HepG2 (cell line): ENCODE data around the gene VGLL4. TPM values are rescaled to one million over a fixed set of nuclear protein-coding genes. Genes with fewer than 3 reads are reported as not detected.

Experiments used
- BATF2 ChIP-seq: sonication (generic); formaldehyde crosslinking; IDR thresholded peaks from 2 replicates; pipeline ENCODE4 v1.8.0; 2022; ENCODE audit warnings: mild to moderate bottlenecking, missing genetic modification reagents, moderate library complexity
- BCL6 ChIP-seq: IDR thresholded peaks from 2 replicates; pipeline ENCODE4 v1.6.1; 2016; ENCODE audit warnings: missing genetic modification reagents, missing compliant biosample characterization
- CEBPG ChIP-seq: IDR thresholded peaks from 2 replicates; pipeline ENCODE4 v1.6.1; 2016
- HMG20A ChIP-seq: IDR thresholded peaks from 2 replicates; pipeline ENCODE4 v1.6.1; 2016; ENCODE audit warnings: borderline replicate concordance
- HMG20B ChIP-seq: conservative IDR thresholded peaks from 2 replicates; pipeline ENCODE4 v1.6.1; 2016; ENCODE audit warnings: missing genetic modification reagents, missing compliant biosample characterization
- HNF1A ChIP-seq, 2 experiments: sonication (generic) in 1 of 2; formaldehyde crosslinking in 1 of 2; IDR thresholded peaks; 2 replicates each; pipeline versions ENCODE4 v1.4.0 to v1.6.1; 2016 to 2020; ENCODE audit warnings: borderline replicate concordance in 1 of 2, low read depth in 1 of 2, mild to moderate bottlenecking in 1 of 2, missing genetic modification reagents in 1 of 2
- HNRNPUL1 ChIP-seq: fragments of 200-400 bp; formaldehyde crosslinking; IDR thresholded peaks from 2 replicates; pipeline ENCODE4 v1.6.1; 2017; ENCODE audit warnings: low read depth, mild to moderate bottlenecking, low read length, moderate library complexity
- IKZF1 ChIP-seq: fragments of 450-650 bp; IDR thresholded peaks from 2 replicates; pipeline ENCODE4 v1.7.1; 2016
- NCOA5 ChIP-seq: sonication (generic); formaldehyde crosslinking; IDR thresholded peaks from 2 replicates; pipeline ENCODE4 v1.4.0; 2020; ENCODE audit warnings: missing genetic modification reagents
- NCOR1 ChIP-seq: fragments of 200-600 bp; sonication (generic); IDR thresholded peaks from 2 replicates; pipeline ENCODE4 v1.7.0; 2017; ENCODE audit warnings: antibody characterized with exemption, low read length, borderline replicate concordance
- NFYC ChIP-seq: IDR thresholded peaks from 2 replicates; pipeline ENCODE4 v1.6.1; 2016; ENCODE audit warnings: missing genetic modification reagents, missing compliant biosample characterization
- RAD21 ChIP-seq: fragments of 450-650 bp; formaldehyde crosslinking; IDR thresholded peaks from 2 replicates; pipeline ENCODE4 v1.5.0; 2020; ENCODE audit warnings: mild to moderate bottlenecking
- TGIF2 ChIP-seq: IDR thresholded peaks from 2 replicates; pipeline ENCODE4 v1.6.1; 2016; ENCODE audit warnings: control low read depth, missing compliant biosample characterization
- ZFP1 ChIP-seq: IDR thresholded peaks from 2 replicates; pipeline ENCODE4 v1.6.1; 2016
- ZNF24 ChIP-seq: fragments of 450-650 bp; IDR thresholded peaks from 2 replicates; pipeline ENCODE4 v1.6.1; 2017; ENCODE audit warnings: antibody characterized with exemption, mild to moderate bottlenecking
- ZNF260 ChIP-seq: sonication (generic); formaldehyde crosslinking; IDR thresholded peaks from 2 replicates; pipeline ENCODE4 v1.4.0; 2020; ENCODE audit warnings: missing genetic modification reagents, low read depth, mild to moderate bottlenecking, borderline replicate concordance
- ZNF761 ChIP-seq: sonication (generic); formaldehyde crosslinking; conservative IDR thresholded peaks from 2 replicates; pipeline ENCODE4 v1.4.0; 2020; ENCODE audit warnings: mild to moderate bottlenecking, missing genetic modification reagents
- polyA plus RNA-seq, 8 experiments: library from polyadenylated mRNA; depleted of rRNA in 3 of 8; stranded (reverse) in 7 of 8; unstranded in 1 of 8; fragments of >200 nt; fragmentation: Illumina TruSeq in 4 of 8; extraction: Trizol in 4 of 8; gene quantifications; 2 replicates each; pipeline versions ENCODE4 v1.2.1 to v1.2.3, GENCODE V29; 2011 to 2016; ENCODE audit warnings: low read depth in 4 of 8, missing spikeins in 1 of 8, mixed read lengths in 1 of 8; ENCODE audit not compliant: insufficient read depth in 1 of 8
- total RNA-seq, 5 experiments: library from RNA; depleted of rRNA; stranded (reverse); fragments of >200 nt; fragmentation: Illumina TruSeq; extraction: Trizol; gene quantifications; 2 replicates each; pipeline ENCODE4 v1.2.3, GENCODE V29; 2016; ENCODE audit warnings: low read depth in 1 of 5
- TF ChIP-seq, protein P1 (sequence below): IDR thresholded peaks from 2 replicates; pipeline ENCODE4 v1.4.0; 2020; ENCODE audit warnings: mild to moderate bottlenecking, missing genetic modification reagents
- TF ChIP-seq, protein P2 (sequence below): sonication (generic); formaldehyde crosslinking; IDR thresholded peaks from 2 replicates; pipeline ENCODE4 v1.4.0; 2020; ENCODE audit warnings: missing genetic modification reagents

The VGLL4 gene
- total and polyA plus RNA-seq, 2 of the 13 experiments (the other 11 are each of a cell fraction or from before 2014, with no cell fraction given), result 23.2 to 39.0 TPM

DNA sequence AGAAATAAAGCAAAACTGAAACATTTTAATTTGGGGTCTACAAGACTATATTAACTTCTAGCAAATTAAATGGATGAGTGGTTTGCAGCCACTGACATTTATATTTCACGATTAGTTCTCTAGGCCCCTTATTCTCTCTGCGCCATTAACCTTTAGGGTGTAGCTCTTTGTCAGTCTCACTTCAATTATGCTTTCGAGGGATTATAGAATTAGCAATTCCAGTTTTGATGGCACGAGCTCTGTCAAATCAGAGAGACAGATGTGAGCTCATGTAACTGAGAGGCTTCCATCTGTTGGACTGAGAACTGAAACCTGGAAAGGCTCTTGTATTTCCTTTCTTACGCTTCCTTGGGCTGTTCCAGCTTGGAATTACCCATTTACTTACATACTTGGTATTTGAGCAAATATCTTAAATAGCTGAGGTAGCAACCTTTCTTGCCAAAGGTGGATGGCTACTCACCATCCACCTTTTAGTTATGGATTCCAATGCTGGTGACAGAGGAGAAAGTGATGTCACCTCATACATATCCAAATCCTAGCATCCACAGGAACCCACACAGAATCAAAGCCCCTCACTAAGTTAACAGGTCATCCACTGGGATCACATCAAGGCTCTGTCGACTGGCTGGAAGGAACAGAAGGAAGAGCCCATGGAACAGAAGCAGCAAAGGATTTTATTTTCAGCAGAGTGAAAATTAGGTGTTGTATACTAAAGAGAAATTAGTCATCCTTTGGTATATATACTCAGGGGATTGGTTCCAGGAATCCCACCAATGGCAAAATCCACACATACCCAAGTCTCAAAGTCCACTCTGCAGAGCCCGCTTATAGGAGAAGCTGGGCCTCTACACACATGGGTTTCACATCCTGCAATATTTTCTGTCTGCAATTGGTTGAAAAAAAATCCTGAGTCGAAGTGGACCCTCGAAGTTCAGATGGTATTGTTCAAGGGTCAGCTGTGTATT, 20.8 kb downstream of the VGLL4 start (continued):
- TF ChIP-seq, protein P1, sequence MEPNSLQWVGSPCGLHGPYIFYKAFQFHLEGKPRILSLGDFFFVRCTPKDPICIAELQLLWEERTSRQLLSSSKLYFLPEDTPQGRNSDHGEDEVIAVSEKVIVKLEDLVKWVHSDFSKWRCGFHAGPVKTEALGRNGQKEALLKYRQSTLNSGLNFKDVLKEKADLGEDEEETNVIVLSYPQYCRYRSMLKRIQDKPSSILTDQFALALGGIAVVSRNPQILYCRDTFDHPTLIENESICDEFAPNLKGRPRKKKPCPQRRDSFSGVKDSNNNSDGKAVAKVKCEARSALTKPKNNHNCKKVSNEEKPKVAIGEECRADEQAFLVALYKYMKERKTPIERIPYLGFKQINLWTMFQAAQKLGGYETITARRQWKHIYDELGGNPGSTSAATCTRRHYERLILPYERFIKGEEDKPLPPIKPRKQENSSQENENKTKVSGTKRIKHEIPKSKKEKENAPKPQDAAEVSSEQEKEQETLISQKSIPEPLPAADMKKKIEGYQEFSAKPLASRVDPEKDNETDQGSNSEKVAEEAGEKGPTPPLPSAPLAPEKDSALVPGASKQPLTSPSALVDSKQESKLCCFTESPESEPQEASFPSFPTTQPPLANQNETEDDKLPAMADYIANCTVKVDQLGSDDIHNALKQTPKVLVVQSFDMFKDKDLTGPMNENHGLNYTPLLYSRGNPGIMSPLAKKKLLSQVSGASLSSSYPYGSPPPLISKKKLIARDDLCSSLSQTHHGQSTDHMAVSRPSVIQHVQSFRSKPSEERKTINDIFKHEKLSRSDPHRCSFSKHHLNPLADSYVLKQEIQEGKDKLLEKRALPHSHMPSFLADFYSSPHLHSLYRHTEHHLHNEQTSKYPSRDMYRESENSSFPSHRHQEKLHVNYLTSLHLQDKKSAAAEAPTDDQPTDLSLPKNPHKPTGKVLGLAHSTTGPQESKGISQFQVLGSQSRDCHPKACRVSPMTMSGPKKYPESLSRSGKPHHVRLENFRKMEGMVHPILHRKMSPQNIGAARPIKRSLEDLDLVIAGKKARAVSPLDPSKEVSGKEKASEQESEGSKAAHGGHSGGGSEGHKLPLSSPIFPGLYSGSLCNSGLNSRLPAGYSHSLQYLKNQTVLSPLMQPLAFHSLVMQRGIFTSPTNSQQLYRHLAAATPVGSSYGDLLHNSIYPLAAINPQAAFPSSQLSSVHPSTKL (CRISPR knock-in tag), result peak; percentile 93
- 0 out of 2 replicates have a peak, but pooled peaks have one; percentile 58 for TF ChIP-seq HMG20B (CRISPR knock-in tag)
- TF ChIP-seq BATF2, result no peak
- no peak for TF ChIP-seq ZNF260 (CRISPR knock-in tag)
- TF ChIP-seq ZNF24, result no peak
- no peak for TF ChIP-seq NCOA5
- TF ChIP-seq NCOR1, result peak; percentile 85
- peak; percentile 43; the same call in 1 of the 2 replicates for TF ChIP-seq RAD21
- TF ChIP-seq, protein P2, sequence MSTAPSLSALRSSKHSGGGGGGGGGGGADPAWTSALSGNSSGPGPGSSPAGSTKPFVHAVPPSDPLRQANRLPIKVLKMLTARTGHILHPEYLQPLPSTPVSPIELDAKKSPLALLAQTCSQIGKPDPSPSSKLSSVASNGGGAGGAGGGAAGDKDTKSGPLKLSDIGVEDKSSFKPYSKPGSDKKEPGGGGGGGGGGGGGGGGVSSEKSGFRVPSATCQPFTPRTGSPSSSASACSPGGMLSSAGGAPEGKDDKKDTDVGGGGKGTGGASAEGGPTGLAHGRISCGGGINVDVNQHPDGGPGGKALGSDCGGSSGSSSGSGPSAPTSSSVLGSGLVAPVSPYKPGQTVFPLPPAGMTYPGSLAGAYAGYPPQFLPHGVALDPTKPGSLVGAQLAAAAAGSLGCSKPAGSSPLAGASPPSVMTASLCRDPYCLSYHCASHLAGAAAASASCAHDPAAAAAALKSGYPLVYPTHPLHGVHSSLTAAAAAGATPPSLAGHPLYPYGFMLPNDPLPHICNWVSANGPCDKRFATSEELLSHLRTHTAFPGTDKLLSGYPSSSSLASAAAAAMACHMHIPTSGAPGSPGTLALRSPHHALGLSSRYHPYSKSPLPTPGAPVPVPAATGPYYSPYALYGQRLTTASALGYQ (CRISPR knock-in tag), result no peak
- TF ChIP-seq BCL6 (CRISPR knock-in tag), result peak; percentile 78
- TF ChIP-seq ZNF761 (CRISPR knock-in tag), result no peak
- TF ChIP-seq HMG20A (CRISPR knock-in tag), result peak; percentile 72; the same call in 1 of the 2 replicates
- no peak for TF ChIP-seq TGIF2
- TF ChIP-seq NFYC (CRISPR knock-in tag), result peak; percentile 60
- no peak for TF ChIP-seq HNRNPUL1
- TF ChIP-seq CEBPG (CRISPR knock-in tag), result peak; percentile 46; the same call in 1 of the 2 replicates
- no peak for TF ChIP-seq IKZF1
- peak; percentile 71; the same call in 1 of the 2 replicates for TF ChIP-seq ZFP1
- TF ChIP-seq HNF1A (IDR thresholded peaks at IDR 0.05; ENCODE audit: low read depth), result no peak
- no peak for TF ChIP-seq HNF1A (CRISPR knock-in tag; IDR thresholded peaks at IDR 0.05; ENCODE audit: borderline replicate concordance)
